ENCODE measurements around the gene KIF25. TPM values are rescaled to one million over a fixed set of nuclear protein-coding genes. Genes with fewer than 3 reads are reported as not detected.

KIF25 gene
- polyA plus RNA-seq, 1 donor from 2014 or later, result not detected

DNA sequence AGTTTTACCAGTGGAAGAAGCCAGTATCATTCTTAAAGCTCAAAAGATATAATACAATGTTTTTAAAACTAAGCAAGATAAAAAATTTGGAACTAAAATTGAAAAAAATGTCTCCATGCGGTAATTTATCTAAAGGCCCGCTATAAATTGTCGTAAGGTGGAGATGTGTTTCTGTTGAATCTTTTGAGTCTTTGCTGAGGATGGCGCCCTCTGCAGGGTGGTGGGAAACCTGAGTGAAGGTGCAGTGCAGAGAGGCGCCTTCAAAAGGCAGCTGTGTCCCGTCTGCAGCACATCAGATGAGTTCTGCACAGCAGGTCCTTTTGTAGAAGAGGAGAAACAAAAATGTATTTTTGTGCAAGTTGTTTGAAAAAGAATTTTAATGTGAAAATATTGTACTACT, 29.4 kb upstream of the KIF25 start:
- Histone ChIP-seq H3K36me3 (ENCODE audit: insufficient read depth, low read length) (peaks cover 37% of the 10 kb centered on the region), H4K20me1 (ENCODE audit: insufficient read depth) (no peaks in the 10 kb centered on the region), H3K9ac (ENCODE audit: low read length) (no peak overlapping the region), H3K4me2 (ENCODE audit: low read length) (no peak overlapping the region), H3K4me3 (ENCODE audit: low read length) (no peak overlapping the region), H3K27me3 (ENCODE audit: insufficient read depth, low read depth, low read length) (no peaks in the 10 kb centered on the region), H3K79me2 (replicated peaks; ENCODE audit: insufficient read depth, low read length) (no peaks in the 10 kb centered on the region), H3K9me2 (ENCODE audit: insufficient read depth, low read length) (no peaks in the 10 kb centered on the region), H3F3A (ENCODE audit: insufficient read depth, low read length, poor library complexity, severe bottlenecking) (no peaks in the 10 kb centered on the region), H3K27ac (ENCODE audit: low read length) (no peak overlapping the region), H2AFZ (ENCODE audit: low read depth, low read length) (no peak overlapping the region), H3K9me3 (ENCODE audit: low read length) (no peaks in the 10 kb centered on the region)
- TF ChIP-seq, protein P1, sequence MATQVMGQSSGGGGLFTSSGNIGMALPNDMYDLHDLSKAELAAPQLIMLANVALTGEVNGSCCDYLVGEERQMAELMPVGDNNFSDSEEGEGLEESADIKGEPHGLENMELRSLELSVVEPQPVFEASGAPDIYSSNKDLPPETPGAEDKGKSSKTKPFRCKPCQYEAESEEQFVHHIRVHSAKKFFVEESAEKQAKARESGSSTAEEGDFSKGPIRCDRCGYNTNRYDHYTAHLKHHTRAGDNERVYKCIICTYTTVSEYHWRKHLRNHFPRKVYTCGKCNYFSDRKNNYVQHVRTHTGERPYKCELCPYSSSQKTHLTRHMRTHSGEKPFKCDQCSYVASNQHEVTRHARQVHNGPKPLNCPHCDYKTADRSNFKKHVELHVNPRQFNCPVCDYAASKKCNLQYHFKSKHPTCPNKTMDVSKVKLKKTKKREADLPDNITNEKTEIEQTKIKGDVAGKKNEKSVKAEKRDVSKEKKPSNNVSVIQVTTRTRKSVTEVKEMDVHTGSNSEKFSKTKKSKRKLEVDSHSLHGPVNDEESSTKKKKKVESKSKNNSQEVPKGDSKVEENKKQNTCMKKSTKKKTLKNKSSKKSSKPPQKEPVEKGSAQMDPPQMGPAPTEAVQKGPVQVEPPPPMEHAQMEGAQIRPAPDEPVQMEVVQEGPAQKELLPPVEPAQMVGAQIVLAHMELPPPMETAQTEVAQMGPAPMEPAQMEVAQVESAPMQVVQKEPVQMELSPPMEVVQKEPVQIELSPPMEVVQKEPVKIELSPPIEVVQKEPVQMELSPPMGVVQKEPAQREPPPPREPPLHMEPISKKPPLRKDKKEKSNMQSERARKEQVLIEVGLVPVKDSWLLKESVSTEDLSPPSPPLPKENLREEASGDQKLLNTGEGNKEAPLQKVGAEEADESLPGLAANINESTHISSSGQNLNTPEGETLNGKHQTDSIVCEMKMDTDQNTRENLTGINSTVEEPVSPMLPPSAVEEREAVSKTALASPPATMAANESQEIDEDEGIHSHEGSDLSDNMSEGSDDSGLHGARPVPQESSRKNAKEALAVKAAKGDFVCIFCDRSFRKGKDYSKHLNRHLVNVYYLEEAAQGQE (IDR thresholded peaks at IDR 0.05; ENCODE audit: borderline replicate concordance), result no peak
- TF ChIP-seq, protein P2, sequence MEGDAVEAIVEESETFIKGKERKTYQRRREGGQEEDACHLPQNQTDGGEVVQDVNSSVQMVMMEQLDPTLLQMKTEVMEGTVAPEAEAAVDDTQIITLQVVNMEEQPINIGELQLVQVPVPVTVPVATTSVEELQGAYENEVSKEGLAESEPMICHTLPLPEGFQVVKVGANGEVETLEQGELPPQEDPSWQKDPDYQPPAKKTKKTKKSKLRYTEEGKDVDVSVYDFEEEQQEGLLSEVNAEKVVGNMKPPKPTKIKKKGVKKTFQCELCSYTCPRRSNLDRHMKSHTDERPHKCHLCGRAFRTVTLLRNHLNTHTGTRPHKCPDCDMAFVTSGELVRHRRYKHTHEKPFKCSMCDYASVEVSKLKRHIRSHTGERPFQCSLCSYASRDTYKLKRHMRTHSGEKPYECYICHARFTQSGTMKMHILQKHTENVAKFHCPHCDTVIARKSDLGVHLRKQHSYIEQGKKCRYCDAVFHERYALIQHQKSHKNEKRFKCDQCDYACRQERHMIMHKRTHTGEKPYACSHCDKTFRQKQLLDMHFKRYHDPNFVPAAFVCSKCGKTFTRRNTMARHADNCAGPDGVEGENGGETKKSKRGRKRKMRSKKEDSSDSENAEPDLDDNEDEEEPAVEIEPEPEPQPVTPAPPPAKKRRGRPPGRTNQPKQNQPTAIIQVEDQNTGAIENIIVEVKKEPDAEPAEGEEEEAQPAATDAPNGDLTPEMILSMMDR (IDR thresholded peaks at IDR 0.05; ENCODE audit: poor library complexity, severe bottlenecking), result peak; percentile 23
- no peak for TF ChIP-seq TAF1 (IDR thresholded peaks at IDR 0.05; ENCODE audit: low read depth)

DNA sequence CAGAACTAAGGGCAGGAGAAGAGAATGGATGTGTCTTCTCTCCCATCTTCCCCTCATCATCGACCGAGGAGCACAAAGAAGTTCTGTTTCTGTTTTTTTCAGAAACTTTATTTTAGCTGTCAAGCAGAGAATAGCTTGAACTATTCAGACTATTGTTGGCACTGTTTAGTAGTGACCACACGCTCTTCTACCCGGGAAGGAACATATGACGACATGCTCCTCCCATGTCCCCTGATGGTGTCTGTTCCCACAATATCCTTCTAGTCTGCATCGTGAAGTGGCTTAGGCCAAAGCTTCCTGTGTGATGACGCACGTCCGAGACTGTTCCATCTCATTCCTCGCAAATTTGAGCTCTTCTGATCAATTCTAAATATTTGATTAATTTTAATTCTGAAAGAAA, 27.2 kb upstream of the KIF25 start:
- Histone ChIP-seq H3K9ac (ENCODE audit: low read length) (no peak overlapping the region), H2AFZ (ENCODE audit: low read depth, low read length) (no peak overlapping the region), H3K4me3 (ENCODE audit: low read length) (no peak overlapping the region), H3K79me2 (replicated peaks; ENCODE audit: insufficient read depth, low read length) (no peaks in the 10 kb centered on the region), H3K4me2 (ENCODE audit: low read length) (no peak overlapping the region), H3K27ac (ENCODE audit: low read length) (no peak overlapping the region), H3K9me3 (ENCODE audit: low read length) (no peaks in the 10 kb centered on the region), H3K27me3 (ENCODE audit: insufficient read depth, low read depth, low read length) (no peaks in the 10 kb centered on the region), H3K9me2 (ENCODE audit: insufficient read depth, low read length) (no peaks in the 10 kb centered on the region), H4K20me1 (ENCODE audit: insufficient read depth) (no peaks in the 10 kb centered on the region), H3K36me3 (ENCODE audit: insufficient read depth, low read length) (peaks cover 32% of the 10 kb centered on the region), H3F3A (ENCODE audit: insufficient read depth, low read length, poor library complexity, severe bottlenecking) (no peaks in the 10 kb centered on the region)
- no peak for TF ChIP-seq RAD21 (conservative IDR thresholded peaks at IDR 0.05)
- TF ChIP-seq, protein P1 (IDR thresholded peaks at IDR 0.05; ENCODE audit: borderline replicate concordance), result no peak
- TF ChIP-seq EP300 (conservative IDR thresholded peaks at IDR 0.05; ENCODE audit: poor library complexity, severe bottlenecking), result no peak
- TF ChIP-seq MXI1 (conservative IDR thresholded peaks at IDR 0.05; ENCODE audit: poor library complexity, severe bottlenecking), result no peak
